Stimulated activated CD4-positive, alpha-beta T cell treated with anti-CD3 and anti-CD28 coated beads, Interleukin-15, amount 100 ng/mL, for 48 hours (primary cell): ENCODE results near the gene OSBPL3.

ENCODE experiments used
- DNase-seq, 2 donors: peaks; one replicate each; pipeline ENCODE4 v3.0.0-alpha.2; 2020; ENCODE audit warnings: low read depth in 2 of 2

Gene OSBPL3

DNA sequence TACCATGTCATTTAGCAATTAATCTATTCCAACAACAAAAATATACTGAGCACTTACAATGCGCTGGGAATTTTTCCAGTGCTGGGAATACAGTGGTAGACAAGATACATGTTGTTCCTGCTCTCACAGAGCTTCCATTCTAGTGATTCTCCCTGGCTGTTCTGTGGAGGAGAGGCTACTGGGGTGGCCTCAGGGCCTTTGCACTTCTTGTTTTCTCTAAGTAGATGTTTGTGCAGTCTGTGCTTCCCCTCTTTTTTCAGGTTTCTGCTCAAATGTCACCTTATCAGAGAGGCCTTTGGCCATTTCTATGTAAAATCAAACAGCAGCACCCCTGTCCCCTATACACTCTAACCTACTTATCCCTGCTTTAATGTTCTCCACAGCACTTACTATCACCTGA lies 24.7 kb downstream of the OSBPL3 start:
- no peak for DNase-seq

DNA sequence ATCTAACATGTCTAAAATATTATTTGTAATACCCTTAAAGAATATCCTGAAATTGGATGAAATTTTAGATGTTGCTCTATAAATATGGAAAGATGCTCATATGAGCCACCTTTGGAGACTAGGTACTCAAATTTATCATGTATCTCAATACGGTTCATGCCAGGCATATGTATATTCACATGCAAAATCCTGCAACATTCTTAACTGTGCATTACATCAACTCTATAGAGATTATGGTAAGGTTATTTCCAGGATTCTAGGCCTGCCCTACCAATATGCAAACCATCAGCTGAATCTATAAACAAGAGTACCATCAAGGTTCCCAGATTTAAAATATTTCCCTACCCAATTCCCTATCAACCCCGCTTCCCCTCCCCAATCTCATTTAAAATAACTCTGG lies 27.5 kb downstream of the OSBPL3 start:
- no peak for DNase-seq

DNA sequence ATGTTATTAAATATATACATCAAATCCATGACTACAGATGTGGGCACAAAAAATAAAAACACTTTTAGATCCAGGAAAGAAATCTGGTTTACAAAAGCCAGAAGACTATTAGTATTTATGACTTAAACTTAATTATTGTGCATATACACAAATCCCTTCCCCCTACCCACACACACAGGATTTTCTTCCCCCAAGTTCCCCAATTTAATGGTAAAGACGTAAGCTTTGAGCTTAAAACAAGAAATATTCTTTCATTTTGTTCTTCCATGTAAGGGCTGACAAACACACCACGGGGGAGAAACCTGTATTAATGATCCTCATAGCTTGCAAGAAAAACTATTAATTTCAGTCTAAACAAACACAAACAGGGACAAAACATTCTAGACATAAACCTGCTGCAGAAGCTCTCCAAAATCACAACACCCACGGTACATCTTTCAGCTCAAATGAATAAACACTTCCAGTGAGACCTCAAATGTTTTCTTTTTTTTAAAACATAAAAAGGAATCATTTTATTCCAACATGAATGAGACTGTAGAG lies 28.5 kb downstream of the OSBPL3 start:
- no peak for DNase-seq

DNA sequence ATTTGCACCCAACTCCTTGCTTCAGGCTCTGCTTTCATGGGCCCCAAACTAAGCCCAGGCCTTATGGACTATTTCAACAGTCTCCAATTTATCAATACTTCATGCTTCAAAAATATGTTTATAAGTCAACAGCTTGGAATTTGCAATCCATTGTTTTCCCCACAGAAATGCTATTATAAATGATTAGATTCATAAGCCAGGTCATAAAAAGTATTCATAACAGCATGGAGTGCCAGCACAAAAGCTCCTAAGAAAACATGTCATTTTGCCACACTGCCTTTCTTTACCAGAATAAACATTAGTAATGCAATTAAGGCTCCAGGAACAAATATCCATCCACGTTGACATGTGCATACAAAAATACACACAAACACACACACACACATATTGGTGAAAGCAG lies 30.1 kb downstream of the OSBPL3 start:
- no peak for DNase-seq

DNA sequence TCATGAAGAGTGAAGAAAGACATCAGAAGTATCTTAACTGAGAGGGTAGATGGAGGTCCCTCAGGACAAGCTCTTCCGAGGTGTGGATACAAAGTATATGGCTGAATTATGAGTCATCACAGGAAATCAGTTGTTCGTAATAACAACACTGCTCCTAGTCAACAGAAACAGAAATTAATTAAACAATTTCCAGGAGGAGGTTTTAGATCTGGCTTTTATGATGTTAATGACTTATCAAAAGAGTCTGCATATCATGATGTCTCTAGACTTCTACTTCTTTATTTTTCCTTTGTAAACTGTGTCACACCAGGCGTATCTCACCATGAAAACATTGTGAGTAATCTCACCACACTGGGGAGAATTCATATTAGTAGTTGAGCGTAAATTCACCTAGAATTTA lies 31.2 kb downstream of the OSBPL3 start:
- no peak for DNase-seq

DNA sequence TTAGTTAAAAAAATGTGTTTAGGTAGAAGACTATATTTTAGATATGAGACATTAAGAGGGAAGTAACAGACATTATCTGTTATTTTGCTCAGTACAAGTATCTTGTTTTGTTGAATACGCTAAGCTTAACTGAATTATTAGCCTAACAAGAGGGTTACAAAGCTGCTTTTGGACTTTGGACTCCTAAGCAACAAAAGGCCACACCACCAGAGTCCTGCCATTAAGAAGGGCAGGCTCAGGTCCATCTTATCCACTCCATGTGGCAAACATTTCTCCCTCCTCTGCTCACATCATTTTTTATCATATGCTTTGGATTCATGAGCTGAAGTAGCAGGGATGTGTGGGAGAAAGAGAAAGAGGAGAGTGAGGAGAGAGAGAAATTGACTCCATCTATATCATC lies 33.5 kb downstream of the OSBPL3 start:
- DNase-seq: no peak

DNA sequence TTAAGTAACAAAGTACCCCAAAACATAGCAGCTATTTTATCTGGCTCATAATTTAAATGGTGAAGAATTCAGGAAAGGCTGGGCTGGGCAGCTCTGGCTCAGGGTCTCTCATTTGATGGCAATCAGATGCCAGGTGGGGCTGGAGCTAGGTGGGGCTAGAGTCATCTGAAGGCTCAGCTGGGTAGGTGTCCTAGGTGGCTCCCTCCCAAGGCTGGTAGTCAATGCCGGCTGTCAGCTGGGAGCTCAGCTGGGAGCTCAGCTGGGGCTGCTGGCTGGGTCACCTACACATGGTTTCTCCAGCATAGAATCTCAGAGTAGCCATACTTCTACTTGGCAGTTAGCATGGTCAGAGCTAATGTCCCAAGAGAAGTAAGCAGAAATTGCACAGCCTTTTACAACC lies 34.1 kb downstream of the OSBPL3 start:
- DNase-seq: no peak

DNA sequence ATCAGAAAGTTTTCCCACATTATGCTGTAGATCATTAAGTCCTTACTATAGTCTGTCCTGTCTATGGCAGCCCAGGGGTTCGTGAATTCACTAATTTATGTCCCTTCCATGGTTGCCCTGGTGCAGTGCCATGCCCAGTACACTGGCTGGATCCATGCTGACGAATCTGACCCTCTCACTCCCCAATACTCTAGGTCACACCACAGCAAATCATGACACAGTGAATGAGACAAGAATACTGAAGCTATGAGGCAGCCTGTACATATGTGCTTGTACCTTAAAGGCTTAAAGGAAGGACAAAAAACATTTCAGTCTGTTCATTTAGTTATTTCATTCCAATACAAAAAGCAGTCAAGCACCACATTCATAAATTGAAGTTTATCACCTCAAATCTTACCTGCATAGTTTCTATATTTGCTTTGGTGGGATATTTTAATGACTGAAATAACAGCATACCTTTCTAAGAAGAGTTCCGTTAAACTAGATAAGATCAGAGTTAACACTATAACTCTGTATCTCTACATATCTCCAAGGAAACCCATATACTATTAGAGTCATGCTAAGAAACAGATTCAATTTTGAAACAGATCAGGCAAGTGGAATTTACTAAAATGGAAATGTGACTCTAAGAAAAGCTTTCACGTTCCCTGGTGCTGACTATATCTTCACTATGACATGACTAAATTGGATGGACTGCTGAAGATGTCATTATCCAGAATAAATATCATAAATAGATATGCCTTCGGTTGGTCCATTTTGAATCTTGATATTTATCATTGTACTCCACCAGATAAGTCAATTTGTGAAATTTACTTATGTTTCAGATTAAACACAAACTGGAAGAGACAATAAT lies 36.7 kb downstream of the OSBPL3 start:
- DNase-seq: no peak

DNA sequence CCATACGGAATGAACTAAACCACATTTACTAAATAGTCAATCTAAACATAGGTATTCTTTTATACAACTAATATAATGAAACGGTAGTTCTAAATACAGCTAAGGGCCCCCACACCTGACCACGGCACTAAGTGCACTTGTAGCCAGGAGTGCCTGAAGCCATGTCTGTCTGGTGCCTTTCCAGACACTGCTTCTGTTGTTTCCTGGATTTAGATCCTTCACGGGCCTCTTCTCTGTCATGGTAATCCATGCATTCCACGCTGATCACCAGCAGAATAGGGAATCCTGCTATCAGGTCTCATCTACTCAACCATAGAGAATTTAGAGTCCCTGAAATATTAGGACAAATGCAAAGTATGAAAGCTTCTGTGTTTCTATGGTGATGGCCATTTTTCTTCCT lies 37.8 kb downstream of the OSBPL3 start:
- DNase-seq: no peak

DNA sequence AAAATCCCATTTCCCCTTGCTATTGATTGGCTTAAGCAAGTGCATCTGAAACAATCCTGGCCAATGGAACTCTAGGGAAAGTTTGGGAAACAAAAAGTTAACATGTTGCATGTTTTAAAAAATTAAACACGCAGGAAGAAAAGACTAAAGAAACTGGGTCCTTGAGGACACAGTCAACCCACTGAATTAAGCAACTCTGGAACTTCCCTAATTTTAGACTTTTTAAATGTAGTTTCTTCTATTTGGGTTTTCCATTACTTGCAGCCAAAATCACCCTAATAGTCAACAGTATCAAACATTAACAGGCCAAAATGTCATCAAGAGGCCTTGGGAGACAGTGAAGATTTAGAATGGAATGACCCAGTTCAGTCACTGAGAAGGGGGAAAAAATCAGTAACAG lies 40.6 kb downstream of the OSBPL3 start:
- DNase-seq: no peak

DNA sequence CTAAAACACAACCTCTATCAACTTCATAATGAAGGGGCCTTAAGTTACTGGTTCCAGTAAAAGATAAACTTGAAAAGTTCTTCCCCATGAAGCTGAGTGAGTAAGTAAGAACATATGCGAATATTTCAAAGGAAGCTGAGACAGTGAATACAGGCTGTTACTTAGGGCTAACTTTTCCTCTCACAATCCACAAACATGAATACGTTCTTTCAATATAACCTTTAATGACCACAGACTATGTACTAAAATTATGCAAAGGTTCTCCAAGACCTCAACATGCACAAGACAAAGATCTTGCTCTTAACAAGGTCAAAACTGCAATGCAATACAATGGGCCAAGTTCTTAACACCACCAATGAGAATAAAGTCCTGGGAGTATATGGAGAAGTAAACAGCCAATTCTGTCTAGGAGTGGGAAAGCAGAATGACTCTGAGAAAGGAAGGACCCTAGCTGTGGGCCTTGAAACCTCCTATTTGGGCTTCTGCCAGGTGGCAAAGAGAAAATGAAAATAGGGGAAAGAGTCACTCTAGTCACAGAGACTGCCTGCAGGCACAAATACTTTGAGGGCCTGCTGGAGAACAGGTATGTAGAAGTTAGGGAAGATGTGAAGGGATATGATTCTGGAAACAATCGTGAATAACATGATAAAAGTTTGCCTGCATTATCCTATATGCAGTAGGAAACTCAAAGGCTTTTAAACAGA lies 43.7 kb downstream of the OSBPL3 start:
- DNase-seq: no peak

DNA sequence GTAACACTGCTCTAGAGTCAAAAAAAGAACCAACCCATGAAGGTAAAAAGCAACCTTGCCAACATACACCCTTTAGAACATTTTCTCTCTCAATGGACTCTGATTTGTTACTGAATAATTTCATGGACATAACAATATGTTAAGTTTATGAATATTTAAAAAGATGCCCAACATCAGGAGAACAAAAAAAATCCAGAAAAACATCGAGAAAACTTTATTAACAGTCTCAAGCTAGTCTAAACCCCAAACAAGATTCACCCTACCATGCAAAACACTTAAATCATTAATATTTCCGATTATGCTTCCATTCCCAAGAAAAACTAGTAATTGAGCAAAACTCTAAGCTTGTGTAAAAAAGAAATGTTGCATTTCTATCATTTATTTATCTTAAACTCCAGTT lies 46.7 kb downstream of the OSBPL3 start:
- DNase-seq: no peak

DNA sequence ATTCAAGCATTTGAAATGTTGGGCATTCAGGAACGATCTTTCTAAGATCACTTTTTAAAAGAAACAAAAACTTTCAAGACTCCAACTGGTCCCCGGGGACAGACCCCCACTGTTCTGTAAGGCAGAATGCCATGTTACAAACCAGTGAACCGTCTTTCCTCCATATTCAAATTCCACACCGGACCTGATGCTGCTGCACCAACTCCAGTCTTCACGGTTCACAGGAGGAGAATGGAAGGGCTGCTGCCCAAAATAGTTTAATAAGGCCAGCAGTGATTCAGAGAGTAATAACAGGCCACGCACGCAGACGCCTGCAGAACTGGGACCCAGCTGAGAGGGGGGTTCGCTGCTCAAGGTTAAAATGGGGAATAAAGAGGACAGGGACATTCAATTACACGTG lies 47.2 kb downstream of the OSBPL3 start:
- no peak for DNase-seq

DNA sequence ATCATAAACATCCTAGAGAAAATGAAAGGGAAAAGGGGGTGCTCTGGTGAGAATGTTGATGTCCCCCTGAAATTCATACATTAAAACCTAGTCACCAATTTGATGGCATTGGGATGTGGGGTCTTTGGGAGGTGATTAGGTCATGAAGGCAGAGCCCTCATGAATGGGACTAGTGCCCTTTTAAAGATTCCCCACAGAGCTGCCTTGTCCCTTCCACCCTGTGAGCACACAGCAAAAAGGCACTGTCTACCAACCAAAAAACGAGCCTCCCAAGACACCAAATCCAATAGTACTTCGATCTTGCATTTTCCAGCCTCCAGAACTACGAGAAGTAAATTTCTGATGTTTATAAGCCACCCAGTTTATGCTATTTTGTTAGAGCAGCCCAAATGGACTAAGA lies 47.6 kb downstream of the OSBPL3 start:
- no peak for DNase-seq

DNA sequence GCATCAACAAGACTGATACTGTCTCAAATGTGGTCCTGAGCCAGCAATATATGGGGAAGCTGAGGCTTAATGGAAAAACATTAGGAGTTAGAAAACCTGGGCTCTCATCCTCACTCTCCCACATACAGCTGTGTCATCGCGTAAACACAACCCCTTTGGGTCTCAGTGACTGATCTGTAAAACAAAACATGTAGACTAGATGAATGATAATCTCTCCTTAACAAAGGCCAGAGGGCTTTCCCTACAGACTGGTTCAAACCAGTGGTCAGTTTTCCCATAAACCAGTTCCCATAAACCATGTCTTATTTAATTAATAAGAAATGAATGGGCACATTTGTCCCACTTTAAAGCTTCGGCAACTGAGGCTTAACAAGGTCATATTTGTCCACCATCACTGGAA lies 48.1 kb downstream of the OSBPL3 start:
- DNase-seq: no peak

DNA sequence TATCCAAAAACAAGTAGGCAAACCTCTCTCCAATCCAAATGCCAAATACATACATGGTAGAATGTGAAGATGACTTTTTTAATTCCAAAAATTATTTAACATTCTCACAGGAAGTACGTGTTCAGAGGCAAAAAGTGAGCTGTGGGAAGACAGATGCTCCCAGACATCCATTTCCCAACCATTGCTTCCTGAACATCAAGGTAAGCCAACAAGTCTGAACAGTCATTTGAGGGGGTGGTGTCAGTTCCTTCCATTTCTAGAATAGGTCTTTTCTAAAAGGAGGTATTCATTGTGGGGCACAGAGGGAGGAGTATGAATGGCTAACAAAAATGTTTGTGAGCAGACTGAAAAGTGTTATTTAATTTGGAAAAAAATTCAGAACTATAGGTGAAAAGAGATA lies 49.1 kb downstream of the OSBPL3 start:
- DNase-seq: no peak

DNA sequence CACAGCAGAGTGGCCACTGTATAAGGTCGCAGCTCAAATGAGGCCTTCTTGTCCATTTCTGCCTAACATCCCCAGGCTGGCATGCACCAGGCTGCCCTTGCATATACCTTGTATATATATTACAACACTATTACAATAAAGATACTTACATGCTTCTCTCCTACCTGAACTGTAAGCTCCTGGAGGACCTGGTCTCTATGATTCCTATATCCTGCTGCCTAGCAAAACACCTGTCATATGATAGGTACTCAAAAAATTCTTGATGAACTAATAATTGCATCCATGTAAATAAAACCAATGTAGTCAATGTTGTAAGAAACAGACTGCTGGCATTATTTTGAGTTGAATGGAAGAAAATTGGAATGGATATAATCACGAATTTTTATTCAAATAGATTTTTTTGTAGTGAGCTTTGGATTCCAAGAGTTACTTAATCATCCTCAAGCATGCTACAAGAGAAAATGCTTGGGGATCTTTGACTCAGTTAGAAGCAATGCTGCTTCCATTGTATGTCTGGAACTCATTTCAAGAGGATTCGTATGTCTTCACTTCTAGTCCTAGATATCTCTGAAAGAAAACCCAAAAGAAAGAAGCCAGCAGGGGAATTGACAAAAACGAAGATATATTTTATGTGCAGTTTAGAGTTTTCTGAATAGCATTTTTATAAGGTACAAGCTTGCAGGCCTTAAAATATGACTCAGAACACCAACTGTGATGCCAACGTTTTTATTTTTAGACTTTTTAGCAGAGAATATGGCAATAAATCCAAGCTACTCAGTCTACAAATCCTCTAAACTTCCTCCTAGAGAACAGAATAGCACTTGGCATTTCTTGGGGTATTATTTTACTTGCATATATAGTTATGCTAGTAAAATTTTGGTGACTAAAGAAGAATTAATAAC lies 53.1 kb downstream of the OSBPL3 start:
- DNase-seq: no peak

DNA sequence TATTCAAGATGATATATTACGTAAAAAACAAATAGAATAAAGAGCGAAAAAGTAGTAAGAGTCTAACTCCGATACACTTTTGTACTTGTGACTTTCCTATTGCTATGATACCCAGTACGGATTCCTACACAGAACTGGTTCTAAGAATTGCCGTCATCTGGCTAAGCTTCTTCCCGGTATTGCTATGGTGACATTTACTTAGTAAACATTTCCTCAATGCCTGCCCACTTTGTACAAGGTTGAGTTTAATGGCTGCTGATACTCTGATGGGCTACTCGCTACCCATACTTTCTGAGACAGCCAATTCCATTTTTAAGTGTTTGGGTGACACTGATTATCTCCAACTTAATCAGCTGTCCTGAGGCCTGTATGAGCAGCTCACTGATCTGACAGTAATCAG lies 55.6 kb downstream of the OSBPL3 start:
- no peak for DNase-seq

DNA sequence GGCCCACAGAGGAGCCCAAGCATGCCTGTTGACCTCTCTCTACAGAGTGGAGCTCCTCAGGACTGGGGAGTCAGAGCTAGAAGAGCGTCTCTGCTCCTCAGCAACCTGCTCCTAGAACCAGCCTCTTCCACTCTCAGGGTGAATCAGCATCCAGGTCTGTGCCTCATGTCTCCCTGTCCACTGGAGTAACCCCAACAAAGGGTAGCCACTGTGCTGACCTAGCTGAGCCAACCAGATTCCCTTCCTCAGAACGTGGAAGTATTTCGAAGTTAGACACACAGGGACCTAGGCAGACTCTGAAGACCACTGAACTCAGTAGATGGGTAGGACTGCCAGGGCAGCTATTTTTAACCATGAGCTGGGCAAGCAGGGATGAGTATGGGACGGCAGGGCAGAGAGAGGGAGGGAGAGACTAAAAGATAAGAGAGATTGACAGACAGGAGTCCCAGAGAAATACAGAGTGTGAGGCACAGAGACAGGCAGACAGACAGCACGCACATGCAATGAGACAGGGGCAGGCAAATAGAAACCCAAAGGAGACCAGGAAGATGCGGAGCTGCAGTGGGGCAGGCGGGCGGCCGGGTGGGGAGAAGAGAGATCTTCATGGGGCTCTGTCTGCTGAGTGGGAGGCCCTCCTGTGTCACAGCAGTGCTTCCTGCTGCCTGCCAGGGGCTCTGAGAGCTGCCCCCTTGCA lies 56.7 kb downstream of the OSBPL3 start:
- DNase-seq: no peak

DNA sequence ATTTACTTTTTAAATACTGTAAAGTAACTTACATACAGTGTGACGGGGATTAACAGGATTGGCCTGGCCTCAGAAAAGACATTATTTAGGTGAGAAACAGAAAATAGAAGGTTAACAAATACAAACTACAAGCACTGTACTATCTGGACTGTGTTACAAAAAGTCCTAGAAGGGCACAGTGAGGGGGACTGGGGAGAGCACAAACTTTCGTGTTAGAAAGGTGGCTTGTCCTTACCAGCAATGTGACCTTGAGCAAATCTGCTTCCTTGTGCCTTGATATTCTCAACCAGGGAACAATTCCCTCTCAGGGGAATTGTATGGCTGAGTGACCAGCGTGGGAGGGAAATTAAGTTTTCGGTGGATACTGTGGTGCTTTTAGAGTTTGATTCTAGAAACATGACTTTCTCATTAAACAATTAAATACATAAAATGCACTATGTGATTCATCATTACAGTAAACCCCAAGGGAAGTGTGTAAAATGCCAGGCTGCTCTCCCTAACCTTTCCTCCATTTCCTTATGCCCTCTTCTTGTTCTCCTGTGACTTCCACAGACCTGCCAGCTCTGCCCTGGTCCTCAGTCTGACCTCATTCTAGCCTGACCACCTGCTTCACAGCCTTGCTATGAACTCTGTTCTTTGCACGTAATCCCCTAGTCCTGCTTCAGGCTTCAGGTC lies 57.7 kb downstream of the OSBPL3 start:
- DNase-seq: no peak

DNA sequence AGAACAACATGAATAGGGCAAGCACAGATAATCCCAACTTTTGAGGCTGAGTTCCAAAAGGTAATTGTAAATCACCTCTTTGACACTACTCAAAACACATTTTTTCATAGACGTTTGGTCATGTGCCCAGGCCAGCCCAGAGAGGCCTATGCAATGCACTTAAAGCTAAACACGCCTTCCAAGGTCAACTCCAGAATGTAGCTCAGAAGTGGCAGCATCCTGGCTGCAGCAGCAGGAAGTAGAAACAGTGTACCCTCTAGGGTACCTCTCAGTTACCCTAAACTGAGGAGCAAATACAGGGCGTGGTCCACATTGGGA lies 58.7 kb downstream of the OSBPL3 start:
- no peak for DNase-seq
